Thyroid gland (tissue), 4 donors: ENCODE results near the gene CCDC126.

Experiments
- CTCF ChIP-seq, 6 experiments: fragments of 200-600 bp in 3 of 6; fragments of 450-650 bp in 3 of 6; sonication (generic) in 3 of 6; IDR thresholded peaks; one replicate each; pipeline ENCODE4 v1.5.1; 2016 to 2019; ENCODE audit warnings: antibody characterized with exemption in 6 of 6, mild to moderate bottlenecking in 2 of 6, inconsistent platforms in 1 of 6, moderate library complexity in 1 of 6
- POLR2A ChIP-seq, 2 donors: fragments of 450-650 bp; IDR thresholded peaks; one replicate each; pipeline ENCODE4 v1.6.1; 2017; ENCODE audit warnings: antibody characterized with exemption in 2 of 2, mild to moderate bottlenecking in 2 of 2, moderate library complexity in 1 of 2

GRCh38 chr7:23628370-23628769, 31.2 kb downstream of the CCDC126 start:
- no peak for TF ChIP-seq CTCF (IDR thresholded peaks at IDR 0.05)
- no peak for TF ChIP-seq POLR2A (IDR thresholded peaks at IDR 0.05)
